ENCODE measurements around the gene RNASE11. TPM values are rescaled to one million over a fixed set of nuclear protein-coding genes. Genes with fewer than 3 reads are reported as not detected.

RNASE11 gene
- total and polyA plus RNA-seq, 4 donors, result not detected

DNA sequence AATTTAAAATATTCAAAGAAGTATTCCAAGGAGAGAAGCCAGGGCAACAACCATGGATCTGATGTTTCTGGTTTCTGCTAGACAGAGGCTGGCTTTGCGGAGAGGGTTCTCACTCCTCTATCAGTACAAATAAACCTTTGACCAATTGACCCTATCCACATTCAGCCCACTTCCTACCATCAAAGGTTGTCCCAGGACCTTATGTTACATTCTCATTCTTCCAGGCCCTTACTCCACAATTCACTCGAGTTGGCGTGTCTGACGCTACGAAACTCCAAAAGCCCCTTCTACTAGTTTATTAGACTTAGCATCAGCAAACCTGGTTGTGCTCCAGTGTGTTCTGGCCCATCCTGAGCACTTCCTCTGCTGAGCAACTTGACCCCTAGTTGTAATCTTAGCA is 28.2 kb upstream of the RNASE11 start:
- H3K36me3 ChIP-seq (ENCODE audit: control insufficient read depth in 4 of 4, insufficient read depth in 3 of 4, low read depth in 1 of 4, low read length in 3 of 4), result no peaks in the 10 kb centered on the region
- H3K4me1 ChIP-seq (ENCODE audit: control insufficient read depth in 4 of 4, insufficient read depth in 4 of 4, low read length in 3 of 4), result peaks cover 0 to 26% (median 17%) of the 10 kb centered on the region in 4 donors
- H3K27me3 ChIP-seq (ENCODE audit: control insufficient read depth in 4 of 4, insufficient read depth in 4 of 4, low read length in 3 of 4), result no peaks in the 10 kb centered on the region
- DNase-seq (ENCODE audit: low spot score), result no peak
- TF ChIP-seq HNF4A (conservative IDR thresholded peaks at IDR 0.05) (no peak), GABPA (IDR thresholded peaks at IDR 0.05 in 1 of 2, conservative IDR thresholded peaks at IDR 0.05 in 1 of 2) (no peak), FOXA1 (IDR thresholded peaks at IDR 0.05) (no peak), RXRA (IDR thresholded peaks at IDR 0.05) (no peak), REST (IDR thresholded peaks at IDR 0.05) (no peak), NR2F2 (IDR thresholded peaks at IDR 0.05) (no peak), TAF1 (conservative IDR thresholded peaks at IDR 0.05) (no peak), EGR1 (IDR thresholded peaks at IDR 0.05; ENCODE audit: low read depth in 2 of 2) (no peak), JUND (IDR thresholded peaks at IDR 0.05) (no peak), YY1 (IDR thresholded peaks at IDR 0.05) (no peak), SP1 (IDR thresholded peaks at IDR 0.05) (no peak)
- TF ChIP-seq, protein P1, sequence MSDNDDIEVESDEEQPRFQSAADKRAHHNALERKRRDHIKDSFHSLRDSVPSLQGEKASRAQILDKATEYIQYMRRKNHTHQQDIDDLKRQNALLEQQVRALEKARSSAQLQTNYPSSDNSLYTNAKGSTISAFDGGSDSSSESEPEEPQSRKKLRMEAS (IDR thresholded peaks at IDR 0.05), result no peak
- H3K9me3 ChIP-seq (ENCODE audit: control insufficient read depth in 4 of 4, low read length in 3 of 4), result no peaks in the 10 kb centered on the region
- H3K9ac ChIP-seq (ENCODE audit: low read depth in 1 of 2, low read length in 2 of 2), result no peak overlapping the region
- no peak overlapping the region for H3K4me3 ChIP-seq (ENCODE audit: low read depth in 1 of 3, low read length in 3 of 3)
- 76% methylated on average over 5 of the region's 5 CpGs for WGBS
- no peak overlapping the region for H3K27ac ChIP-seq (ENCODE audit: low read depth in 1 of 2, low read length in 2 of 2)

DNA sequence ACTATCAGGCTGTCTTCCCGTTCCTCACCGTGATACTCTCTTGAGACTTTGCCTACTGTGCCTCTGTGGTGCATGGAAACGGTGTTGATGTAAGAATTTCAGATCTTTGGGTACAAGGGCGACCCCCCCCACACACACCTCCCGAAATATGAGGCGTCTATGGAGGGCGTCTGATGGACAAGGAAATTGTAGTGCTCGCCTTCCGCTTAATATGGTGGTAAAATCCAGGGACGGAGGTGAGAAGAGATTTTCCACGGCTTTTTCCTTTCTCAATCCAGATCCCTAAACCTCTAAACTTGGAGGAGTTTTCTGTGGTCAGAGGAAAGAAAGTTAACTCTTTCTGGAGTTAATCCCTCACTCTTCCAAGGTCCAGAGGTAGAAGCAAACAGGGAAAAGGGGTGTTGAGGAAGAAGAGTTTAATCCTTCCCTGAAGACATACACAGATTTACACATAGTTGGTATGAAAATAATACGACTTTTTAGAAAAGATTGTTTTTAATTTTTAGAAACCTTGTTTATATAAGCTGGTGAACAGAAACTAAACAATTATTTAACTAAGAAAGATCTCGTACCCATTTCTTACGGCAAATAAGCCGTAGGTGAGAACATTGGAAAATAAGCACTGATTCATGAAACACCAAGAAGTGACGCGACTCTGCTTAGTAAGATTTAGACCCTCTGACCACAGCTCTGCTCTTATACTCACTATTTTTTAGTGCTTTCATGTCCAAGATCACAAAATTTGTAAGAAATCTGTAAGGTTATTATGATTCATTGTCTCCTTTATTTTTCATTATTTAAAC is 26.4 kb upstream of the RNASE11 start:
- Histone ChIP-seq H3K27me3 (ENCODE audit: control insufficient read depth in 4 of 4, insufficient read depth in 4 of 4, low read length in 3 of 4) (no peaks in the 10 kb centered on the region), H3K4me3 (ENCODE audit: low read depth in 1 of 3, low read length in 3 of 3) (peak overlapping the region; percentile 25 to 62 (median 30)), H3K9ac (ENCODE audit: low read depth in 1 of 2, low read length in 2 of 2) (peak overlapping the region in 1 of 2 donors; percentile 68), H3K27ac (ENCODE audit: low read depth in 1 of 2, low read length in 2 of 2) (peak overlapping the region; percentile 49 to 74), H3K4me1 (ENCODE audit: control insufficient read depth in 4 of 4, insufficient read depth in 4 of 4, low read length in 3 of 4) (peaks cover 0 to 36% (median 24%) of the 10 kb centered on the region in 4 donors), H3K36me3 (ENCODE audit: control insufficient read depth in 4 of 4, insufficient read depth in 3 of 4, low read depth in 1 of 4, low read length in 3 of 4) (no peaks in the 10 kb centered on the region), H3K9me3 (ENCODE audit: control insufficient read depth in 4 of 4, low read length in 3 of 4) (no peaks in the 10 kb centered on the region)
- TF ChIP-seq YY1 (IDR thresholded peaks at IDR 0.05) (no peak), FOXA2 (IDR thresholded peaks at IDR 0.05) (no peak), HNF4A (conservative IDR thresholded peaks at IDR 0.05) (no peak), CTCF (IDR thresholded peaks at IDR 0.05; ENCODE audit: low read depth, low read length, missing input control) (no peak), HNF4G (IDR thresholded peaks at IDR 0.05) (no peak), NR2F2 (IDR thresholded peaks at IDR 0.05) (no peak), JUND (IDR thresholded peaks at IDR 0.05) (no peak), EGR1 (IDR thresholded peaks at IDR 0.05; ENCODE audit: low read depth in 2 of 2) (no peak), FOXA1 (IDR thresholded peaks at IDR 0.05) (no peak), TAF1 (conservative IDR thresholded peaks at IDR 0.05) (no peak)
- DNase-seq (ENCODE audit: low spot score), result no peak
- WGBS, result 36% methylated on average over 17 of the region's 17 CpGs

Measured in liver (tissue), 9 donors.